ENCODE data around the gene UCMA.
A peak's percentile ranks its signal among the peaks of the same experiment; 100 is the strongest.

Gene UCMA

GRCh38 chr10:13231808-13232207 is 2.4 kb downstream of the UCMA start:
- DNase-seq = no peak

GRCh38 chr10:13231190-13231589 is 3.0 kb downstream of the UCMA start:
- DNase-seq = no peak

DNA sequence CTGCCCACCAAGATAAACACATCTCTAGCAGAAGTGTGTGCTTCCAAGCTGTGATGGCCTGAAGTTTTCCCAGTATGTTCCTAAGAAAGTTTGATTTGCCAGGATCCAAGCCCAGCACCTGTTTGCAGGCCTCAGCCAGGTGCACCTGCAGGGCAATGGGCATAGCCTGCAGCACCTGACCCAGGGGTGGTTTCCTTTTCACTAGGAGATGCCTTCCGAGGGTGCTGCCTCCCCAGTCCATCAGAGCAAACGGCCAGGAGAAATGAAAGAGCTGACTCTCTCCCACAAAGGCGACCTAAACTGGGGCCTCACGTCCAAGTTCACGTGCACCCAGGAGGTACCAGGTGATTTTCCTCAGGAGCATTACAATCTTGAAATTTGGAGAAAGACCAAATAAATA is 7.1 kb downstream of the UCMA start:
- DNase-seq = no peak

- no peak for DNase-seq
Observed at GRCh38 chr10:13225601-13226000, 8.6 kb downstream of the UCMA start.

GRCh38 chr10:13224210-13224995 is 9.8 kb downstream of the UCMA start:
- DNase-seq = no peak

GRCh38 chr10:13223241-13223640 is 10.9 kb downstream of the UCMA start:
- DNase-seq = no peak

GRCh38 chr10:13222566-13222965 is 11.6 kb downstream of the UCMA start:
- DNase-seq = no peak

GRCh38 chr10:13222151-13222550 is 12.0 kb downstream of the UCMA start:
- DNase-seq = no peak

DNA sequence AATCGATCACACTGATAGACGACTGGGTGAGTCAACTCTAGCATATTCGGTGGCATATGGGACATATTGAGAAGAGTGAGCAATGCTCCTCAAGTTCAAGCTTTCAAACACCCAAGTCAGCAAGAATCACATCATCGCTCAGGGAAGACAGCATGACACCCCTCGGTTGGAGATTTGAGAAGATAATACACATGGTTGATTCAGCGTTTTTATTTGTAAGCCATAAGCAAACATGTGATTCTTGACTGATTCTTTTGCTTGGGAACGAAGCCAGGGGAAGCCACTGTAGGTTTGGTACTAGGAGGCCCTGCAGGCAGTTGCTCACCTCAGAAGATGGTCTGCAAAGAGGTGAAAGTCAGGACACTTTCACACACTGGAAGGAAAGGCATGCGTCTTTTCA is 12.6 kb downstream of the UCMA start:
- DNase-seq = no peak

DNA sequence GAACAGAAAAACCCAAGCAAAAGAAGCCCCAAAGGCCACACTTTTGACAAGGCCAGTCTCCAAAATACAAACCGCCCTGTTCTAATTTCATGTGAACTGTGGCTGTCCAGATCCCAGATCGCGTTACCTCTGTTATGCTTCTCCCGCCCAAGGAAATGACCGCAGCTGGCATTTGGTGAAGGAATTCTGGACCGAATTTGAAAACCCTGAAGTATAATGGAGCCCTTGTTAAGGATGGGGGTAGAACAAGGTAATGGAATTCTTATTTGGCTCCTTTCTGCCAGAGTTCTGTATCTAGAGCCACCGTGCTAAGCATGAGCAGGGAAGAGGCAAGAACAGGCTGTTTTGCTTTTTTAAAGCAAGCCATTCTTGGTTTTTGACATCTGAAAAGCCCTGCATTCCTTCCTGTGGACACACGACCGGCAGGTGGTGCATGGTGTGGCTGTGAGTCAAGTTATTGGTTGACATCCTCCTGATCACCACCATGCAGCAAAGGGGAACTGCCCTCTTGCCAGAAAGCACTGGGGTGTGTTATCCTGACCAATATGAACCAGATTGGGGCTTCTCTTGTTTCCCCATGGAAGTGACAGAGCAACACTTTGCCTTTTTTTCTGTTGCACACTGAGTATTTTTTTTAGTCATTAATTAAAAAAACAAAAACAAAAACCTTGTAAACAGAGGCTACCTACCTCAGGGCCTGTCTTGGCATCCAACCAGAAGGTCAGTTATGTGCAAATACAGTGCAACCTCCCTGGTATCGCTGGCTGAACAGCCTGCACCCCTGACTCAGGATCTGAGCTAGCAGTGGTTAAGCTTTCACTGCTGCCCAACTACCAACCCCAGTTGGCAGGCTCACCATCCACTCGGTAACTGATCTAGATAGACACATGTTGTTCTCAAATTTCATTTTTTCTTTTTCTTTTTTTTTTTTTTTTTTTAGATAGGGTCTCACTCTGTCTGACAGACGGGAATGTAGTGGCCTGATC is 14.2 kb downstream of the UCMA start:
- DNase-seq = peak; percentile 7

DNA sequence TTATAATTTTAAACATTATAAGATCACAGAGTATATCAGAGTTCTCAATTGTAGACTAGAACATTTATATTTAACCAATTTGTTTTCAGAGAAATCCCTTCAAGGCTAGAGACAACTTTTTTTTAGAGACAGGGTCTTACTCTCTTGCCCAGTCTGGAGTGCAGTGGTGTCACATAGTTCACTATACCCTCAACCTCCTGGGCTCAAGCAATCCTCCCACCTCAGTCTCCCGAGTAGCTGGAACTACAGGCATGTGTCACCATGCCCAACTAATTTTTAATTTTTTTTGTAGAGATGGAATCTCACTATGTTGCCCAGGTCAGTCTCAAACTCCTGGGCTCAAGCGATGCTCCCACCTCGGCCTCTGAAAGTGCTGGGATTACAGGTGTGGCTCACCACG is 15.3 kb downstream of the UCMA start:
- DNase-seq = no peak

- no peak for DNase-seq
Observed at GRCh38 chr10:13213163-13213562, 21.0 kb downstream of the UCMA start.

GRCh38 chr10:13206546-13207443 is 27.4 kb downstream of the UCMA start:
- DNase-seq = peak; percentile 25

DNA sequence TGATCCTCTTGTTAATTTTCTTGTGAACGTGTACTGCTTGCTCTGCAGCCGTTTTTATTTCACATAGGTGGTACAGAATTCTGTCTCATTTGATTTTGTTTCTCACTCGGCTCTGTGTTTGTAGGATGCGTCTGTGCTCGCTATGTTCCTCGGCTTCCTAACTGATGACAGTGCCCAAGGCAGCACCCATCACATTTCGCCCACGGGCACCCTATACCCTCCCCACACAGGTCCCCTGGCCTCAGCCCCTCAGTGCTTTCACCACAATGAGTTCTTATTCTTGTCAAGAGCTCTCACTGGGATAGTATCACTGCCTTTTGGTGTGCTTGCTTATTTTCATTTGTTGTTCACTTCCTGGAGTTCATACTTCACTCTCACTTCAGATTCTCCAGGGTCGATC is 28.1 kb downstream of the UCMA start:
- no peak for DNase-seq

DNA sequence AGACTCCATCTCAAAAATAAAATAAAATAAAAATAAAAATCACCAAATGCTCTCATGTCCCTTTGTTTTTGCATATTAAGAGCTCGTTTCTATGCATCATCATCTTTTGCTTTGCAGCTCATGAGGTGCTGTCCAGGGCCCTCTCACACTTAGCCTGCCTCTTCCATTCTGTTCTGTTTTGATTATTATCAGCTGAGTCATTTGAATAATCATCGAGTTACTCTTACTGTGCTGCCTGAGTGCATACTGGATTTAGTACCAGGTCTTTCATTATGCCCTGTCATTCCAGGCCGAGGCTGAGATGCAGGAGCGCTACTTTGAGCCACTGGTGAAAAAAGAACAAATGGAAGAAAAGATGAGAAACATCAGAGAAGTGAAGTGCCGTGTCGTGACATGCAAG is 33.0 kb downstream of the UCMA start:
- peak; percentile 7 for DNase-seq

- DNase-seq = no peak
Observed at GRCh38 chr10:13195016-13195415, 39.2 kb downstream of the UCMA start.

DNA sequence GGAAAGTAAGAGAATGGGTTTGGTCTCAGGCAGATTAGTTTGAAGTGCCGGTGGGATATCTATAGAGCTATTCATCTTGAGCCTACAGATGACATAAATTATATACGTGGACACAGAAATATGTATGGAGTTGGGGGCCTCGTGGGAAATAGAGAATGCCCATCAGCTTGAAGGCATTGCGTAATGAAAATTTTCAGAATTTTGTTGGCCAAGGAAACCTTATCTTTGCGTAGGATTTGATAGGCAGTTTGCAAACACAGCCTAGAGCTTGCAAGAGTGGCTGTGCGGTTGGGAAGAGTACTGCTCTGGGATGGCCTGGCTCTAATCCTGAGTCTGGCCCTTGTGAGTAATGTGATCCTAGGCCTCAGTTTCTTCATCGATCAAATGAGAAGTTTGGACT is 40.5 kb downstream of the UCMA start:
- no peak for DNase-seq

DNA sequence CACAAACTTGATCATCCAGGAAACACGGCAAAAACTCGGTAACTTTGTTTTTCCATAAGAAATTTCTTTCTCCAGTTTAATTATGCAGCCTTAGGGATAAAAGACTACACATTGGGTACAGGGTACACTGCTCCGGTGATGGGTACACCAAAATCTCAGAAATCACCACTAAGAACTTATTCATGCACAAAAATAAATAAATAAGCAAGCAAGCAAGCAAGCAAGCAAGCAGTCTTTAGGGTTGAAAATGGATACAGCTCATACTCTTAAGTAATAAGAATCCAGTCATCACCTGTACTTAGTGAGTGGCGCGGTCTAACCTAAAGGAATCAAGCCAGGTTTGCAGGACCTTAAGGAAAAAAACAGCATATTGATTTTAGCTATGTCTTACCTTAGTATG is 42.8 kb downstream of the UCMA start:
- no peak for DNase-seq

- no peak for DNase-seq
Observed at GRCh38 chr10:13190816-13191215, 43.4 kb downstream of the UCMA start.

GRCh38 chr10:13189961-13190360 is 44.2 kb downstream of the UCMA start:
- DNase-seq = no peak

DNA sequence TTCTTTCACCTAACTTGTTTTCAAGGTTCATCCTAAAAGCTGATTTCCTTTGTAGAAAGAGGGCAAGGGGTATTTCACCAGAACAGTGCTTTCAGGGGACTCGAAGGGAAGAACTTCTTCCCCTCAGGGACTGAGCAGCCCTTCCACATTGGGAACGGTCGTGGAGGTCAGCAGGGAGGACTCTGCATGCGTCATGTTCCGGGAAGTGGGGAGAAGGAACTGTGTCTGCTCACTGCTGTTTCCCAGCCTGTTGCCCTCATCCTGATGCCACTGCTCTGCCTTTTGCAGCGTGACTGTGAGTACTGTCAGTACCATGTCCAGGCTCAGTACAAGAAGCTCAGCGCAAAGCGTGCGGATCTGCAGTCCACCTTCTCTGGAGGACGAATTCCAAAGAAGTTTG is 45.6 kb downstream of the UCMA start:
- DNase-seq = no peak

- no peak for DNase-seq
Observed at GRCh38 chr10:13187135-13187534, 47.0 kb downstream of the UCMA start.

All from fibroblast of upper back skin (primary cell).